Fibroblast of lung (primary cell): ENCODE data around the gene PDLIM4. TPM values are rescaled to one million over a fixed set of nuclear protein-coding genes. Genes with fewer than 3 reads are reported as not detected.

Source experiments
- DNase-seq, 2 donors: peaks; one replicate each; pipeline versions ENCODE4 v3.0.0 to v3.0.0-alpha.2; 2010; ENCODE audit warnings: low read depth in 2 of 2
- H2AFZ ChIP-seq: 2 replicates; pipeline ENCODE4 v1.5.1; 2012; ENCODE audit warnings: low read length, control low read depth, inconsistent platforms
- H3K27ac ChIP-seq: 2 replicates; pipeline ENCODE4 v1.5.1; 2011; ENCODE audit warnings: low read length, control low read depth; ENCODE audit not compliant: insufficient read depth
- H3K27me3 ChIP-seq: 2 replicates; pipeline ENCODE4 v1.5.1; 2011; ENCODE audit warnings: mild to moderate bottlenecking, low read length; ENCODE audit not compliant: control insufficient read depth, insufficient read depth
- H3K36me3 ChIP-seq: 2 replicates; pipeline ENCODE4 v1.5.1; 2011; ENCODE audit warnings: low read length; ENCODE audit not compliant: control insufficient read depth, insufficient read depth
- H3K4me1 ChIP-seq: 2 replicates; pipeline ENCODE4 v1.5.1; 2011; ENCODE audit warnings: low read length; ENCODE audit not compliant: control insufficient read depth, insufficient read depth; ENCODE audit errors: extremely low read depth
- H3K4me2 ChIP-seq: 2 replicates; pipeline ENCODE4 v1.5.1; 2011; ENCODE audit warnings: low read length, control low read depth; ENCODE audit not compliant: insufficient read depth; ENCODE audit errors: extremely low read depth
- H3K4me3 ChIP-seq, 4 experiments: fragments of 200-600 bp in 1 of 4; sonication (generic) in 1 of 4; replicated peaks in 1 of 4; 2 replicates each; pipeline ENCODE4 v1.5.1; 2011 to 2016; ENCODE audit warnings: low read length in 4 of 4, low read depth in 3 of 4, mild to moderate bottlenecking in 3 of 4, control low read depth in 2 of 4, inconsistent platforms in 1 of 4, mixed read lengths in 1 of 4; ENCODE audit not compliant: insufficient read depth in 1 of 4; ENCODE audit errors: control extremely low read depth in 1 of 4
- H3K79me2 ChIP-seq: 2 replicates; pipeline ENCODE4 v1.5.1; 2012; ENCODE audit warnings: mild to moderate bottlenecking, low read length, inconsistent platforms; ENCODE audit not compliant: control insufficient read depth, insufficient read depth
- H3K9ac ChIP-seq: 2 replicates; pipeline ENCODE4 v1.5.1; 2011; ENCODE audit warnings: mild to moderate bottlenecking, low read length, control low read depth; ENCODE audit not compliant: insufficient read depth
- H3K9me3 ChIP-seq: 2 replicates; pipeline ENCODE4 v1.5.1; 2012; ENCODE audit warnings: low read depth, low read length; ENCODE audit not compliant: control insufficient read depth, insufficient read depth
- H4K20me1 ChIP-seq: 2 replicates; pipeline ENCODE4 v1.5.1; 2011; ENCODE audit warnings: low read length; ENCODE audit not compliant: control insufficient read depth, insufficient read depth; ENCODE audit errors: extremely low read depth
- EZH2 ChIP-seq: IDR thresholded peaks from 2 replicates; pipeline ENCODE4 v1.5.1; 2012; ENCODE audit warnings: low read length, control low read depth, mild to moderate bottlenecking; ENCODE audit errors: missing control alignments
- polyA plus RNA-seq, 2 donors: library from polyadenylated mRNA; depleted of rRNA in 1 of 2; stranded (reverse) in 1 of 2; unstranded in 1 of 2; fragments of >200 nt; gene quantifications; 2 replicates each; pipeline ENCODE4 v1.2.1, GENCODE V29; 2011 to 2012; ENCODE audit warnings: missing spikeins in 1 of 2
- total RNA-seq: library from RNA; depleted of rRNA; stranded (reverse); fragments of >200 nt; gene quantifications from 2 replicates; pipeline ENCODE4 v1.2.1, GENCODE V29; 2014
- TF ChIP-seq, protein P1 (sequence below), 2 donors: IDR thresholded peaks in 1 of 2; conservative IDR thresholded peaks in 1 of 2; 1 replicate in 1 of 2; 2 replicates in 1 of 2; pipeline ENCODE4 v1.5.1; 2011 to 2012; ENCODE audit warnings: low read length in 2 of 2, control low read depth in 1 of 2, inconsistent platforms in 1 of 2, low read depth in 1 of 2, mild to moderate bottlenecking in 1 of 2

Gene PDLIM4
- total and polyA plus RNA-seq, 2 donors (not counting 1 experiment from before 2014, with no cell fraction given), result 10.7 to 67.2 TPM

DNA sequence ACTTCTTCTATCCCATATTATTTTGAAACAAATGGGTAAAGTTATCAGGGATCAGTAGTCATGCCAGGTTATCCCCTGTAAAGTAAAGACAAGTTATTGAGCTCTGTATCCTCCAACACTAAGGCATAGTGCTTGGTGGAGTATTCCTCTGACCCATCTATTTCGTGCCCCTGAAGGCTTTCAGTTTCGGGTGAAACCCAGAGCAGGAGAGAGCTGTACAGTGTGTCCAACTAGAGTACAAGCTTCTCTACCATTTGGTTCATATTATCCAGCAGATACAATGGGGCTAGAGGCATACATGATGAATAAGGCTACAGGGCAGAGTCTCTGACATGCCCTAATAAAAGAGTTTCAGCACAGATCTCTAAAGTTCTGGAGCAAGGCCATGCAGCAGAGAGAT lies 33.5 kb downstream of the PDLIM4 start:
- H3K4me1 ChIP-seq, result peaks cover 4% of the 10 kb centered on the region
- no peaks in the 10 kb centered on the region for H3K9me3 ChIP-seq
- H3K4me2 ChIP-seq, result no peak overlapping the region
- no peak overlapping the region for H3K27ac ChIP-seq
- H3K79me2 ChIP-seq, result peaks cover 6% of the 10 kb centered on the region
- no peak overlapping the region for H3K4me3 ChIP-seq
- DNase-seq, result no peak
- H3K9ac ChIP-seq, result no peak overlapping the region
- no peaks in the 10 kb centered on the region for H3K27me3 ChIP-seq
- TF ChIP-seq, protein P1, sequence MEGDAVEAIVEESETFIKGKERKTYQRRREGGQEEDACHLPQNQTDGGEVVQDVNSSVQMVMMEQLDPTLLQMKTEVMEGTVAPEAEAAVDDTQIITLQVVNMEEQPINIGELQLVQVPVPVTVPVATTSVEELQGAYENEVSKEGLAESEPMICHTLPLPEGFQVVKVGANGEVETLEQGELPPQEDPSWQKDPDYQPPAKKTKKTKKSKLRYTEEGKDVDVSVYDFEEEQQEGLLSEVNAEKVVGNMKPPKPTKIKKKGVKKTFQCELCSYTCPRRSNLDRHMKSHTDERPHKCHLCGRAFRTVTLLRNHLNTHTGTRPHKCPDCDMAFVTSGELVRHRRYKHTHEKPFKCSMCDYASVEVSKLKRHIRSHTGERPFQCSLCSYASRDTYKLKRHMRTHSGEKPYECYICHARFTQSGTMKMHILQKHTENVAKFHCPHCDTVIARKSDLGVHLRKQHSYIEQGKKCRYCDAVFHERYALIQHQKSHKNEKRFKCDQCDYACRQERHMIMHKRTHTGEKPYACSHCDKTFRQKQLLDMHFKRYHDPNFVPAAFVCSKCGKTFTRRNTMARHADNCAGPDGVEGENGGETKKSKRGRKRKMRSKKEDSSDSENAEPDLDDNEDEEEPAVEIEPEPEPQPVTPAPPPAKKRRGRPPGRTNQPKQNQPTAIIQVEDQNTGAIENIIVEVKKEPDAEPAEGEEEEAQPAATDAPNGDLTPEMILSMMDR (conservative IDR thresholded peaks at IDR 0.05 in 1 of 2, IDR thresholded peaks at IDR 0.05 in 1 of 2; ENCODE audit: low read depth in 1 of 2, low read length in 2 of 2), result no peak
- TF ChIP-seq EZH2, result no peak
- H3K36me3 ChIP-seq, result no peaks in the 10 kb centered on the region
- no peaks in the 10 kb centered on the region for H4K20me1 ChIP-seq
- no peak overlapping the region for H2AFZ ChIP-seq

DNA sequence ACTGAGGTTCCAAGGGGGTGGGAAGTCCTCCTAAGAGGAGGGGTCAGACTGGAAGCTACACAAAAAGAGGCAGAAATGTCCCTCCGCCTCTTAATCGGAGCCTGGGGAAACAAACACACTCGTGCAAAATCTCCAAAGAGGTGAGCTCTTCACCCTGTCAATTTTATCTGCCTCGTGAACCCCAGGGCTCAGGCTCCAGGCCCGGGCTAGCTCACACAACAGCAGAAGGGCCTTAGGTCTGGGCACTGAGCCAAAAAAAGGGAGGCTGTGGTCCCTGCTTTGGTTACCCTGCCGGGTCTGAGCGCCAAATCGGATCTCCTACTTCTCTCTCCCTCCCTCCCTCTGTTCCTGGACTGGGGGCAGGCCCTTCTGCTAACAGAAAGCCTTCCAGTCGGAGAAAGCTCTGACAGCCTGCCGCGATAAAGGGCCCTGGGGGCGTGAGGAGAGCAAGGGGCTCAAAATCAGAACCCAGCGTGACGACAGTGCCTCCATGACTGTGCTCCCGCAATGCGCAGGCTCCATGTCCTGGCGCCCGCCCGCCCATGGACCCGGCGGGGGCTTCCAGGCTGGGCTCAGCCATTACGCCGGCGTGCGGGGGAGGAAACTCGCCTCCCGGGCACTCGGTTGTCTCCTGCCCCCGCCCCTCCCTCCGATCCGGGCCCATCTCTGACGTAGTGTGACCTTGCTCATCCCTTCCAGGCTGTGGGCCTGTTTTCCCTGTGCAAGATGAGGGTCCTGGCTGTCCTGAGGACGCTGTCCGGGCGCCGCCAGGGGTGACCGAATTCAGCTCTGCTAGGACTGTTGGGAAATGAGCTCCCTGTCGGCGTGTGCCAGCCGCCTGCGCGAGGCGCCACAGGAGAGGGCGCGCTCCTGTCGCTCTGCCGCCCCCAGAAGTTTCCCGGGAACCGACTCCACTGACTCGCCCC lies 35.8 kb downstream of the PDLIM4 start:
- H3K27me3 ChIP-seq, result no peaks in the 10 kb centered on the region
- peak overlapping the region; percentile 82 for H3K4me2 ChIP-seq
- H3K9ac ChIP-seq, result peak overlapping the region; percentile 91
- no peaks in the 10 kb centered on the region for H3K36me3 ChIP-seq
- peaks cover 9% of the 10 kb centered on the region for H3K79me2 ChIP-seq
- peak overlapping the region; percentile 75 for H2AFZ ChIP-seq
- peak overlapping the region; percentile 54 to 70 (median 58) for H3K4me3 ChIP-seq
- no peaks in the 10 kb centered on the region for H3K9me3 ChIP-seq
- H3K27ac ChIP-seq, result peak overlapping the region; percentile 90
- peak; percentile 84 to 89 for DNase-seq
- peaks cover 4% of the 10 kb centered on the region for H3K4me1 ChIP-seq
- TF ChIP-seq EZH2, result no peak
- TF ChIP-seq, protein P1 (conservative IDR thresholded peaks at IDR 0.05 in 1 of 2, IDR thresholded peaks at IDR 0.05 in 1 of 2; ENCODE audit: low read depth in 1 of 2, low read length in 2 of 2), result peak in 1 of 2 donors; percentile 17
- no peaks in the 10 kb centered on the region for H4K20me1 ChIP-seq

DNA sequence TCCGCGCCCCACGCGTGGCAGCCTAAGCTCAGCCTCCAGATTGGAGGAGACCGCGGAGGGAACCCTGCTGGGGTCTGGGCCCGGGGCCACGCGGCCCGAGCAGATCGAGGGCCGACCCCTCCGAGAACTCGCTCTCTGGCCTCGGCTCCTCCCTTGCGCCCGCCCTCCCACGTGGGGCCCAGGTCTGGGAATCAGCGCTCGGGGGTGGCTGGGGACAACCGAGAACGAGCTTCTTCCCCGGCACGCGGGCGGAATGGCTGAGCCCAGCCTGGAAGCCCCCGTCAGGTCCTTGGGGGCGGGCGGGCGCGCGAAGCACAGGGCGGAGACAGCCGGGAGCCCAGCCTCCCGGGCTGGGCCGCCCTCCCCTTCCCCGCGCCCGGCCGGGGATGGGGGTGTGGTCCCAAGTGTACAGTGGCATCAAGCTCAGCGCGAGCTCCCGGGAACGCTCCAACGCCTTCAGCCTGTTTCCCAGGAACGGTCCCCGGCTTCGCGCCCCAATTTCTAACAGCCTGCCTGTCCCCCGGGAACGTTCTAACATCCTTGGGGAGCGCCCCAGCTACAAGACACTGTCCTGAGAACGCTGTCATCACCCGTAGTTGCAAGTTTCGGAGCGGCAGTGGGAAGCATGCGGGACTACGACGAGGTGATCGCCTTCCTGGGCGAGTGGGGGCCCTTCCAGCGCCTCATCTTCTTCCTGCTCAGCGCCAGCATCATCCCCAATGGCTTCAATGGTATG lies 36.7 kb downstream of the PDLIM4 start, which contains the start of gene SLC22A4:
Gene SLC22A4 (plus strand): TSS at position 403 of the 736 bp plus-strand sequence. CDS start 223 bp downstream, at position 626.
- TF ChIP-seq EZH2, result no peak
- TF ChIP-seq, protein P1 (conservative IDR thresholded peaks at IDR 0.05 in 1 of 2, IDR thresholded peaks at IDR 0.05 in 1 of 2; ENCODE audit: low read depth in 1 of 2, low read length in 2 of 2), result no peak
- Histone ChIP-seq H3K9me3 (no peaks in the 10 kb centered on the region), H4K20me1 (no peaks in the 10 kb centered on the region), H3K27me3 (no peaks in the 10 kb centered on the region), H3K9ac (peak within 1 kb of the TSS; percentile 91), H3K4me3 (peak within 1 kb of the TSS; percentile 54 to 70 (median 58)), H2AFZ (peak within 1 kb of the TSS; percentile 75), H3K79me2 (peaks cover 9% of the 10 kb centered on the region), H3K4me2 (peak within 1 kb of the TSS; percentile 85), H3K4me1 (peaks cover 4% of the 10 kb centered on the region), H3K27ac (peak within 1 kb of the TSS; percentile 90), H3K36me3 (no peaks in the 10 kb centered on the region)
- peak; percentile 91 to 94 for DNase-seq
